GM18508 (cell line): ENCODE data around the gene AGPAT1.

ENCODE experiments used
- ATAC-seq: cut with Tn5 transposase; IDR thresholded peaks from one replicate; pipeline ENCODE4 v1.9.1; 2021; ENCODE audit warnings: moderate number of reproducible peaks; ENCODE audit not compliant: insufficient read depth, unreplicated experiment

Gene AGPAT1

DNA sequence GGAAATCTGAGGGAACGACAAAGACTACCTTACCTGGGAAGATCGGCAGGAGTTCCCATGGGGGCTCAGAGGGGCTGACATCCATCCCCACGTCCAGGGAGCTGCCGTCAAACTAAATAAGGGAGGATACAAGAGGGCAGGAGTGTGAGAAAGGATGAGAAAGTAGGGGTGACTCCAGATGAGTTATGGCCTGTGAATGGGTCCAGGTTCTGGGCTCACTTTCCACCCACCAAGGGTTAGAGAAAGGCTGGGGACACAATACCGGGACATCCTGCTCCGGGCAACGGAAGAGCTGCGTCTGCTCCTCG is 48.5 kb downstream of the AGPAT1 start:
- ATAC-seq, result no peak

DNA sequence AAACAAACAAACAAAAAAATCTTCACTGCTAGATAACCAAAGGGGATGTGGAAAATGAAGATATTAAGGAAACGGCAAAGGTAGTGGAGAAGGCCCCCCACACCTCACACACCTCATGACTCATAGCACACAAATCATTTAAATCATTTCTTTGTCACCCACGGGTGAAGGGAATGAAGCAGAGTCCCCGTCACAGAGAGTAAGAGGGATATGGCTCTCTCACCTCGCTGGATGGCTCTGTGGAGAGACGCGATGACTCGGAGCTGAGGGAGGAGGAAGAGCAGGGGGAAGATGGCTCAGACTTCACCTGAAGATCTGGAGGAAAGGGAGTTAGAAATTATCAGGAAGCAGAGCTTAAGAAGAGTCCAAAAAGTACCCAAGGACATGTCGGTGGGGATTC is 49.0 kb downstream of the AGPAT1 start:
- no peak for ATAC-seq

DNA sequence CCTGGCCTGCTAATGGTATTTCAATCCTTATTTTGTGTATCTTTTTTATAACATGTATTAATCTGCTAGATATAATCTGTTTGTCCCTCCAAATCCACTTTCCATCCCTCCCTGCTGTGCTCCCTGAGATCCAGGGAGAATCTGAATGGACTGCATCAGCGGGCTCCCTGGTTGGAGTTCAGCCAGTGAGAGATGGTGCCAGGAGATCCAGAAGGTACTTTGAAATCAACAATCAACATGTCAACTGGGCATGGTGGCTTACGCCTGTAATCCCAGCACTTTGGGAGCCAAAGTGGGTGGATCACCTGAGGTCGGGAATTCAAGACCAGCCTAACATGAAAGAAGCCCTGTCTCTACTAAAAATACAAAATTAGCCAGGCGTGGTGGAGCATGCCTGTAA is 52.2 kb downstream of the AGPAT1 start:
- ATAC-seq, result no peak

DNA sequence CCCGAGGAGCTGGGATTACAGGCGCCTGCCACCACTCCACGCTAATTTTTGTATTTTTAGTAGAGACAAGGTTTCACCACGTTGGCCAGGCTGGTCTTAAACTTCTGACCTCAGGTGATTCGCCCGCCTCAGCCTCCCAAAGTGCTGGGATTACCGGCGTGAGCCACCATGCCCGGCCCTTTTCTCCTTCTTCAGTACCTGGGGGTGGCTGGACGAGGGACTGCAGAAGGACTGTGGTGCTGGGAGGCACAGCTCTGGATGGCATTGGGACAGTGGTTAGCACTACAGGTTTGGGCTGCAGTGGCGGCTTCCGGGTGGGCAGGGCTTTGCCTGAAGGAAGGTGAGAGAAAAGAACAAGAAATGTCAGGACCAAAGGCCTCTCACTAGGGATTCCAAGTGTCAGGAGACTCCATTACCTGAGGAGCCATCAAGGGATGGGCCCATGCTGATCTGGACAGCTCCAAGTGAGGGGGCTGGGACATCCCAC is 55.3 kb downstream of the AGPAT1 start:
- no peak for ATAC-seq

DNA sequence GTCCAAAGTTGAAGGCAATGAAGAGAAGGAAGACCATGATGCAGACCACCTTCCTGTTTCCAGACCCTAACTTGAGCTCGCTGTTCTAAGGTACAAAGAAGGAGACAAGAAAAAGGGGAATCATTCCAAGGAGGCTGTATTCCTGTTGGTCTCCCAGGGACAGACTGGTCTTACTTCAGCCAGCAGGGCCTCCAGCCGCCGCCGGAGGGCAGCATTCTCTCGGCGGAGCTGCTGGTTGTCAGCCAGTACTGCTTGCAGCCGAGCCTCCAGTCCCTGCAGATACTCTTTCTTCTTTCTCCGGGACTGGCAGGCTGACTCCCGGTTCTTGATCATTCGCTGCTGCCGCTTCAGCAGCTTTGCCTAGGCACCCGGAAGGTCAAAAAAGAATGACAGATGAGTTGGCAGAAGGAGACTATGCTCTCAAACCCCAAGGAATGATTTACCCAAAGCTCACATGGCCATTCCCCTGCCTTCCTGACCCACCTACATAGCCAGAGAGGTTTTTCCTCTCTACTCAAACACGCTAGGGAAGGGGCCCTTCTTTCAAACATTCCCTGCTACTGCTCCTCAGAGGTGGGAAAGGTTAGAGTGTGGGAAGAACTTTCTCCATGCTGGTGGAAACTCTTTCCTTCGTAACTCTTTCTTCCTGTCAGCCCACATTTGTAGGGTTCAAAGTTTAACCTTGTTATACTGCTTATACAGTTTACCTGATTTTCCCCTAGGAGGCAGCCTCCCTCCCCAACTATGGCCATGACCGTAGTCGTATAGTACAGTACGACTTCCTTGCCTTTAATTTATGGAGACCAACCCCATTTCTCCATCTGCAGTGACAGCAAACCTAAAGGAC is 56.9 kb downstream of the AGPAT1 start:
- no peak for ATAC-seq
